ENCODE measurements around the gene PROM2.

The PROM2 gene

GRCh38 chr2:95289253-95289652 is 15.0 kb downstream of the PROM2 start:
- DNase-seq = no peak

- DNase-seq = no peak
Measured at GRCh38 chr2:95291222-95291621, 17.0 kb downstream of the PROM2 start.

GRCh38 chr2:95292623-95293260 is 18.5 kb downstream of the PROM2 start:
- no peak for DNase-seq

GRCh38 chr2:95294579-95295250 is 20.5 kb downstream of the PROM2 start:
- DNase-seq = no peak

GRCh38 chr2:95295376-95295775 is 21.1 kb downstream of the PROM2 start:
- DNase-seq = no peak

- DNase-seq = no peak
Measured at GRCh38 chr2:95296011-95296410, 21.8 kb downstream of the PROM2 start.

GRCh38 chr2:95296880-95297487 is 22.7 kb downstream of the PROM2 start, which contains the start of gene KCNIP3:
Gene KCNIP3 (plus strand): TSS chr2:95297347. CDS start chr2:95297439, 92 bp downstream.
- no peak for DNase-seq

GRCh38 chr2:95297639-95298395 is 23.6 kb downstream of the PROM2 start:
- no peak for DNase-seq

- DNase-seq = no peak
Measured at GRCh38 chr2:95298486-95299111, 24.4 kb downstream of the PROM2 start.

GRCh38 chr2:95299961-95300360 is 25.7 kb downstream of the PROM2 start:
- DNase-seq = no peak

- no peak for DNase-seq
Measured at GRCh38 chr2:95300450-95300849, 26.2 kb downstream of the PROM2 start.

- no peak for DNase-seq
Measured at GRCh38 chr2:95301186-95301585, 26.9 kb downstream of the PROM2 start.

- DNase-seq = no peak
Measured at GRCh38 chr2:95301876-95302641, 27.8 kb downstream of the PROM2 start.

- no peak for DNase-seq
Measured at GRCh38 chr2:95303191-95303919, 29.1 kb downstream of the PROM2 start.

GRCh38 chr2:95305380-95306061 is 31.3 kb downstream of the PROM2 start:
- no peak for DNase-seq

GRCh38 chr2:95306336-95306895 is 32.2 kb downstream of the PROM2 start:
- DNase-seq = no peak

- no peak for DNase-seq
Measured at GRCh38 chr2:95307036-95307435, 32.8 kb downstream of the PROM2 start.

- no peak for DNase-seq
Measured at GRCh38 chr2:95307878-95308277, 33.6 kb downstream of the PROM2 start.

GRCh38 chr2:95308426-95308990 is 34.3 kb downstream of the PROM2 start:
- DNase-seq = no peak

GRCh38 chr2:95309599-95309998 is 35.4 kb downstream of the PROM2 start:
- no peak for DNase-seq

Measured in CD4-positive, alpha-beta T cell treated with Interleukin-17A for 4 hours (primary cell).